HG03175 (cell line): ENCODE data around the gene LDLRAD3.

ENCODE experiments used
- ATAC-seq: cut with Tn5 transposase; IDR thresholded peaks from one replicate; pipeline ENCODE4 v1.9.1; 2021; ENCODE audit warnings: mild to moderate bottlenecking, moderate library complexity; ENCODE audit not compliant: unreplicated experiment

Gene LDLRAD3

DNA sequence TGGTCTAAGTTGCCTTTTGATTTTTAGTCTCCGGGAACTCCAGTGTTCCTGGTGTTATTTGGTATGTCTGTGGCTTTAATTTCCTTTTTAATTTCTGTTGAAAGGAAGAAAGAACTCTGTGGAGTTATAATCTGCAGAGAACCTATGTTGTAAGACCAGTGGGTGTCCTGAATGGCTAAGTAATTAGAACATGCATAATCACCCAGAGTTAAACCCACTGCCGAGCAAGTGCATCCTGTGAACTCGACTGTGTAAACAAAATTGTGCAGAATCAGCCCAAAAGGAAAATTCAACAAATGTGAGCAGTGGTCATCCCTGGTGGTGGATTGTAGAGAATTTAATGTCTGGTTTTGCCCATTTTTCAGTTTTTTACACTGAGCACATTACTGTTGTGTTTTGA lies 182.8 kb downstream of the LDLRAD3 start:
- no peak for ATAC-seq

DNA sequence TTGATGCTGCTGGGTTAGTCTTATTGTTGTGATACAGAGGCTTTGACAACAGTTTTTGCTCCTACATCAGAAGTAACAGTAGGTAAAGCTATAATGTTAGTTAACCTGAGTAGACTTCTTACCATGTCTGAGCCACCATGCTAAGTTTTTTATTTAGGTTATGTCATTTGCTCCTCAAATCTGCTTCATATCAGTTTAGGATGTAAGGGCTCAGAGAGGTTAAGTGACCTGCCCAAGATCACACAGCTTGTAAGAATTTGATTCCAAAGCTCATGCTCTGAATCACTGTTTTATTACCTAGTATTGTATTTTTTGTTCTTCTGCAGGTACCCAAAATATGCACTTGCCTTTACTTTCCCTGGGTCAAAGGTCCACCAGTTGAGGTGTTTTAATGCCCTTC lies 183.7 kb downstream of the LDLRAD3 start:
- no peak for ATAC-seq

DNA sequence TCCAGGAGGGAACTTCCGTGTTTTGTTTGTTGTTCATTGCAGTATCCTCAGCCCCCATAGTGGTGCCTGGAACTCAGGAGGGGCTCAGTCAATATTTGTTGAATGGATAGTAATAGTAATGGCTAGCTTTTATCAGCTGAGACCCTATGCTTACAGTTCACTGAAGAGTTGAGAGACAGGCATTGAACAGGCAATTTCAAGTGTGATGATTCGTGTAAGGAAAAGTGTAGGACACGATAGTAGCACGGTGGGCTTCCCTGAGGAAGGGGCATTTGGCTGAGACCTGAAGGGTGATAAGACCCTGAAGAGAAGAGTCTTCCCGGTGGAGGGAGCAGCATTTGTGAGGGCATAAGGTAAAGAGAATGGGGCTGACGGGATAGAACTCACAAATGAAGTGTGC lies 186.1 kb downstream of the LDLRAD3 start:
- ATAC-seq: no peak

GRCh38 chr11:36130401-36130800 lies 186.5 kb downstream of the LDLRAD3 start:
- no peak for ATAC-seq

DNA sequence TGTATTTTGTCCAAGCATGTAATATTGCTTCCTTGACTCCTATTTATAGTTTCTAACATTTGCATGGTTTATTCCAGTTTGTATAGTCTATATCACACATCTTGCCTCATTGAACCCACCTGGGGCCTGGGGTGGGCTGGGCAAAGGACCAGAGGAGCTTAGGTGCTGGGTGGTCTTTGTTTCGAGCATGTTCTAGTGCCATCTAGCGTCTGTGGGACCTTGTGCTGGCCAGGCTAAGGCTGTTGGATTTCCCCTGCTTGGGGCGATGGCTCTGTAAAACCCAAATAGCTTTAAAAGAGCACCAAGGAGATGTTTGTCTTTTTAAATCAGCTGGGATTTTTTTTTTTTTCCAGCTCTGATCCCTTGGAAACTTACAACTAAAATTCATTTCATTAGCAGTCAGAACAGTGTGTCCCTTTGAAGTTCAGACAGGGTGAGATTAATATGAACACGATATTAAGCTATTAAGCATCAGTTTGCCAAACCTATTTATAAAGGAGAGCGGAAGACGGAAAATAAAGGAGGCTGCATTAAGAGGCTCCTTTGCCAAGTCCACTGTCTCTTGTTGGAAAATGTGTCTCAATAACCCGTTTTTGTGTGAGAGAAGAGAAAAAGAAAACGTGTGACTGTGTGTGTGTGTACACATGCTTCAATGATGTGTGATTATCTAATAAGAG lies 188.0 kb downstream of the LDLRAD3 start:
- ATAC-seq: no peak

DNA sequence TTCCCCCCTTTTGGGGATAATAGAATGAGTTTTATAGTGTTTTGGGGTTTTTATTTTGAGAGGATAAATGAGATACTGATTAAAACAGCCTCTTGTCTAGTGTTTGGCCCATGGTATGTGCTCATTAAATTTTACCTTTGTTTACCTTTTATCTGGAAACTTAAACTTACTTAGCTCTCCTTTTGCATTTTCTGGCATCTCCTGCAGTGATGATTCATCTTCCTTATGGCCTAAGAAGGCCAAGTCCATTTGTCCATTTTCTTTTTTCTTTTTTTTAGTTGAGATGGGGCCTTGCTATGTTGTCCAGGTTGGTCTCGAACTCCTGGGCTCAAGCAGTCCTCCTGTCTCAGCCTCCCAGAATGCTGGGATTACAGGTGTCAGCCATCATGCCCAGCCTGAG lies 189.1 kb downstream of the LDLRAD3 start:
- ATAC-seq: no peak

DNA sequence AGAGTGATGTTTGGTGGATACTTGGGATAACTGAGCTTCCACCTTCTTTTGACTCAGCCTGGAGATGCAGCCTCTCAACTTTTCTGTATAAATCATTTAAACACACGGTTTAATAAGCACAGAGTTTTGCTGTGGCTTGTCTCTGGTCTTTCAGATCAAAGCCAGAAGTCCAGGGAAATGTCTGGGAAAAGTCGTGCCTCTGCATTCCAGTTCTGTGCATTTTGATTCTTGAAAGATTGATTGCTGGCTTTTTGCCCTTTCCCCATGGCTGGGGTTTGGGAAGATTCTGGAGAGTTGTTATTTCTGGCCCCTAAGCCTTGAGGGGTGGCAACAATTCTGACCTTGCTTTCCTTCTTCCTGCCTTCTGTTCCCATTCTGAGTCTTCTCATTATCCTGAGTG lies 191.2 kb downstream of the LDLRAD3 start:
- no peak for ATAC-seq

GRCh38 chr11:36139767-36140166 lies 195.9 kb downstream of the LDLRAD3 start:
- ATAC-seq: no peak

GRCh38 chr11:36141196-36141953 lies 197.5 kb downstream of the LDLRAD3 start:
- no peak for ATAC-seq

DNA sequence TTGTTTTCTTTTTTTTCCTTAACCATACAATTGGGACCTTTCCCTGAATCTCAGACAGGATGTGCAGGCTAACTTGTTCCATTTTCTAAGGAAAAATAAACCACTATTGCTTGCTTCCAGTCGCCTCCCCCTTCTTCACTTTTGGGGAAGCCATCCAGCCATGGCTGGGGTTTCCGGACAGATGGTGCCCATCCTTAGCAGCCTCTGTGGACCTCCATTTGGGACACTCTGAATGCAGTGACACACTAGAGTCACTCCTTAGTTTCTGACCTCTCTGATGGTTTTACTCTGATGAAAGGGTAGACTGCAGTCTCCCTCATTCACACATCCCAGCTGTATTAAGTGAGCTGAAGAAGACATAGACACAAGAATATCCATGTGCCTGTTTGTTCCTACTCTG lies 198.1 kb downstream of the LDLRAD3 start:
- no peak for ATAC-seq

DNA sequence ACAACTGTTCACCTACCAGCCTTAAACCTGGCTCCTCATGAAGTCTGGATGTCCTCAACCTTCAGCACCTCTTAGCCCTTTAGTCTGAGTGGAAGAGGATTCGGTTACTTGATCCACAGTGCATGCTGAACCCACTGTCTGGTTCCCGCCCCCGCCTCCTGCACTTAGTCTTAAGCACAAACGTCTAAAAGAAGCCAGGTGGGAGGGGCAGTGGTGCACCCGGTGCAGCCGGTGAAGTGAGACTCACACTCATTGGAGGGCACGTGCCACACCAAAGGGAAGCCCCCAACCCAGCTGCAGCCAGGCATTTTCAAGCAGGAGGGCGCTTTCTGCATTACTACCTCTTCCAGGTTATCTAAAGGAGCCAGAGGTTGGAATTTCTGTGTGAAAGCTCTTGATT lies 198.6 kb downstream of the LDLRAD3 start:
- ATAC-seq: no peak

GRCh38 chr11:36142879-36143278 lies 199.0 kb downstream of the LDLRAD3 start:
- ATAC-seq: no peak

DNA sequence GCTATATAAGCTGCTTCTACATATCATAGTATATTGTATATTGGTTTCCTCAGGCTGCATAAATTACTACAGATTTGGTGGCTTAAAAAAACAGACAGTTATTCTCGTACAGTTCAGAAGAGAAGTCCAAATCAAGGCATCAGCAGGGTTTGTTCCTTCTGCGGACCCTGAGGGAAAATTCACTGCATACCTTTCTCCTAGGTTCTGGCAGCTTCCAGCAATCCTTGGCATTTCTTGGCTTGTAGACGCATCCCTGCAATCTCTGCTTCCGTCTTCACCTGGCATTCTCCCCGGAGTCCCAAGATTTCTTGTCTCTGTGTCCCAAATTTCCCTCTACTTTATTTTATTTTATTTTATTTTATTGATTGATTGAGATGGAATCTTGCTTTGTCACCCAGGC lies 202.6 kb downstream of the LDLRAD3 start:
- no peak for ATAC-seq

- no peak for ATAC-seq
Observed at GRCh38 chr11:36147491-36147890, 203.6 kb downstream of the LDLRAD3 start.

DNA sequence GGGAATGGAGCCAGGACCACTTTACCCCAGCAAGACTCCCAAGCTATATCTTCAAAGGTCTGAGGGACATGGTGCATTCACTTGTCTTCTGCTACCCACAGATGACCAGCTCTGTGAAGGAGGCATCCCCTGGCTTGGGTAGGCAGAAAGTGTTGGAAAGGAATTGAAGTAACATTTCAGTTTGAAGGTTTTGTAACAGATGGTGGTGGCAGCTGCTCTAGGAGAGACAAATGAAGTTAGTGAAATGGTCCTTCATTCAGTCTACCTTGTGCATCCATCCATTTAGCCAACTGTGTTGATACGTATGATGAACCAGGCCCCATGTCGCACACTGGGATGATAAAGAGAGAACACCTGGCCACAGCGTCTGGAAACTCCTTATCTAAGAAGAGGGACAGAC lies 204.8 kb downstream of the LDLRAD3 start:
- ATAC-seq: no peak

GRCh38 chr11:36149538-36150242 lies 205.8 kb downstream of the LDLRAD3 start:
- ATAC-seq: peak; percentile 78

DNA sequence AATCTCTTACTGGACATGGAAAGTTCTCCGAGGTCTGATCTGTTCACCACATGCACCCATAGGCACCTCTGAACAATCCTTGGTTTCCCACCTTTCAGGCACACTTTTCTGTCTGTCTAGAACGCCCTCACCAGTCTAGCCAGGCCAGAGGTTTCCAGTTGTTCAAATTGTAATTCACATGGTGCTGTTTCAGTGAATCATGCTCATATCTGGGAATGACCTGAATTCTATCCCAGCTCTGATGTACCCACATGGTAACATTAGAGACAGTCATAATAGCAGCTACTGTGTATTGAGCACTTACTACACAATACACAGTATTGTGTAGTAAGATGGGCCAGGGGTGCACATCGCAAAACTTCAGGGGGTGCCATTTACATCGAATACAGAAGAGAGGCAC lies 207.1 kb downstream of the LDLRAD3 start:
- no peak for ATAC-seq

GRCh38 chr11:36151933-36152580 lies 208.2 kb downstream of the LDLRAD3 start:
- ATAC-seq: no peak

DNA sequence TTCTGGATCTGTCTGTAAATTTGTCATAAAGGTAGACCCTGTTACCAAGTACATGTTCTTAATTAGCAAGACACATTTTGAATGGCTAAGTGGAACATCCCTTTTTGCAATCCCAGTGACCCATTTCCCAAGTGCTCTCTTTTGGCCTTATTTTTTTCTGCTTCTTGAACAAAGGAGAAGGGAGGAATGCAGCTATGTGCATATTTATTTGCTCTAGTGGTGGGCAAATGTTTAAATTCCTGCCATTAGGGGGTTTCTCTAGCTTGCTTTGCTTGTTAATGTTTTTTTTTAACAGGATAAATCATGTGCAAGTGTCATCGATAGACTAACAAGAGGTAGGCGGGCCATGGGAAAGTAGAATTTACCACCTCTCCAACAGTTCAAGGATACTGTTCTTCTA lies 209.7 kb downstream of the LDLRAD3 start:
- ATAC-seq: no peak

DNA sequence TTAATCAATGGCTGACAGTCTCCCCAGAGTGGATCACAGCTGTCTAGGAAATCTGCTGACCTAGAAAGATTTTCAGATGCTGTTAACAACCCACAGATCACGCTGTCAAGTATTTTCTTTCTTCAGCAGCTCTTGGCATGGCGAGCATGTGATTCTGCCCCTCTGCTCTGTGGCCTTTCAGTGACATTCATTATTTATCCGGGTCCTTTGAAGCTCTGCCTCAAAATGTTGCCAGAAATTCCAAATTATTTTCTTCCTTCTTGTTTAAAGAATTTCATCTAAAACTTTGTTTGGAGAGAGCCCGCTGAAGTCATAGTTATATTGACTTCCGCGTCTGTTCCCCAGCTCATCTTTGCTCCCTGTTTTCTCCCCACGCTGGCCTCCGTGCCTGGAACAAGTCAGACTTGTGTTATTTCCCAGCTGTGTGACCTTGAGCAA lies 211.3 kb downstream of the LDLRAD3 start:
- no peak for ATAC-seq

DNA sequence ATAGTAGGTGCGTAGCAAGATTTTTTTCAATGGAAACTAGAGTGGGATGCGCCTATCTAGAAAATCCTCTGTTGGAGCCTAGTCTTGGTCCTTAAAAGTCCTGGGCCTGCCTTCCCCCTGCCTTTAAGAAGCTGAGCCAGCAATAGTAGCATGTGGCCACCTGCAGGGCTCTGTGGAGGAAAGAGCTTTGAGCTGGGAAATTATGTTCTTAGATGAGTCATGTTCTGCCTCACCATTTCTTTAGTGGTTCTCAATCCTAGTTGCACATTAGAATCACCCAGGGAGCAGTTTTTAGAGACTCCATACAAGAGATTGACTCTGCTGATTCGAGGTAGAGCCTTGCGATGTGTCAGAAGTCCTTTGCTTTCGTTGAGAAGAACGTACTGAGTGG lies 211.9 kb downstream of the LDLRAD3 start:
- ATAC-seq: no peak
